GM18951 (cell line): ENCODE results near the gene TLE1.
"Not testable (repeated sequence)": the region's sequence is repeated elsewhere in the genome, so short reads cannot be mapped to it uniquely, and the experiment has no call there.

Source experiments
- POLR2A ChIP-seq: IDR thresholded peaks from 4 replicates; pipeline ENCODE4 v1.6.1; 2011; ENCODE audit warnings: mild to moderate bottlenecking; ENCODE audit not compliant: insufficient read length, insufficient read depth; ENCODE audit errors: extremely low read depth
- in situ Hi-C: fragments of 300-500 bp; cut with MboI; formaldehyde crosslinking; loops from one replicate; pipeline ENCODE4 v1.12.0; 2022; ENCODE audit warnings: low sequenced_read_pairs, mixed read lengths, inconsistent platforms; ENCODE audit not compliant: unreplicated experiment

The TLE1 gene

DNA sequence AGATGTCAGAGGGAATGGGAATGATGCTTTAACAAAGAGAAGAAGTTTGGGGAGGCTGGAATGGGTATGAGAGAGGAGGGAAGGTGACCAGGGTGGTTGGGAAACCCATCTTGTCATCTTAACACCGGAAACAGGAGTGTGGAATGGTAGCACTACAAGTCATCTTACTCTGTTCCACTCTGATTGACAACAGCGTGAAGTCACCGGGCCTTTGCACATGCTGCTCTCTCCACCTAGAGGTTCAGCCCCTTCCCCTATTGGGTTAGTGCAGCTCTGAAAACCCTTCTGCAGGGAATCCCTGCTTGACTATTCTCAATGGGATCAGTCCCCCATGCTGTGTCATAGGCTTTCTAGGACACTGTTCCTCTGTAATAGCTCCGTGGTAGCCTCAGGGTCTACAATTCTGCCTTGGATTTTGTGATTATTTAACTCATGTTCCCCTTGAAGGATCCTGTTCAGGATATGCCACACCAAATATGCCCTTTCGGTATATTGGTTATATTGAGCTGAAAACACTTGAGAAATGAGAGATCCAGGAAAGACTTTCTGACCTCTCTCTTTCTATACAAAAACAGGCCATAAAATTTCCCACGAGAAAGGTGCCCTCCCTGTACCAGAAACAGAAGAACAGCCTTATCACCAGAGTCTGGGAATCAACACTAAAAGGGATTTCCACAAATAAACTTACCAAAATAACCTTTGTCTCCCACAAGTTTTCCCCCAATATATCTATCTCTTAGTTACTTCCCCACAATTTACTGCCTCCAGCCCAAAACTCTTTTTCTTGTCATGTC, 86.3 kb downstream of the TLE1 start:
- in situ Hi-C loops = no loop called here

DNA sequence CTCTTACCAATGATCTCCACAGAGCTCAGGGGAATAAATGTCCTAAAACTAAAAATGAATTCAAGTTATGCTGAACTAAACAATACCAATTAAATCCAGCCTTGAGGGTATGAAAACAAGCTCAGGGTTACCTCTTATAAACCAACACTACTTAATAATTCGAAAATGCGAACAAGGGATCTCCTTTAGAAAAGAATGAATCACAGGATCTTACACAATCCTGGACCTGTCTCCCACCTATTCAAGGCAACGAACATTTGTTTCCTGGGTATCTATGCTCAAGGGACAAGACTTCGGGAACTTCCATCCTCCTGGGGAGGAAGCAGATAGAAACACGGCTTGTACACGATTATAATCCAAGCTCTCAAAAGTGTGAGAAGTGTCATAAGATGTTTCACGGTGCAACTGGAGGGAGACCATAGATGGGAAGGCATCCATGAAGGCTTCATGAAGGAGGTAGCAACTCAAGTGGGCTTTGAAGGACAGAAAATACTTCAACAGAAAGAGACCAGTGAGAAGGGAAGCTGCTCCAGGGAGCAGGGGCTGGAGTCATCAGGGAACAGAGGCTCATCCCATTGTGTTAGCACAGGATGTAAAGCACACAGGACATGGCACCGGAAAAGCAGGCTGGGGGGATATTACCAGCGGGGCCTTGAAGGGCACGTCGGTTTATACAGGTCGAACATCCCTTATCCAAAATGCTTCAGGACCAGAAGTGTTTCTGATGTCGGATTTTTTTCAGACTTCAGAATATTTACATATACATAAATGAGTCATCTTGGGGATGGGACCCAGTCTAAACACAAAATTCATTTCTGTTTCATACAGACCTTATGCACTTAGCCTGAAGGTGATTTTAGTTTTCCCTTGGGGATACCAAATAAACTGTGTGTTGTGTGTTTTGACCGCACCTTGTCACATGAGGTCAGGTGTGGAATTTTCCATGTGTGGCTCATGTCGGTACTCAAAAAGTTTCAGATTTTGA, 87.4 kb downstream of the TLE1 start:
- TF ChIP-seq POLR2A = no peak

More for the DNA sequence above, 86.3 kb downstream of the TLE1 start:
- TF ChIP-seq POLR2A = no peak

DNA sequence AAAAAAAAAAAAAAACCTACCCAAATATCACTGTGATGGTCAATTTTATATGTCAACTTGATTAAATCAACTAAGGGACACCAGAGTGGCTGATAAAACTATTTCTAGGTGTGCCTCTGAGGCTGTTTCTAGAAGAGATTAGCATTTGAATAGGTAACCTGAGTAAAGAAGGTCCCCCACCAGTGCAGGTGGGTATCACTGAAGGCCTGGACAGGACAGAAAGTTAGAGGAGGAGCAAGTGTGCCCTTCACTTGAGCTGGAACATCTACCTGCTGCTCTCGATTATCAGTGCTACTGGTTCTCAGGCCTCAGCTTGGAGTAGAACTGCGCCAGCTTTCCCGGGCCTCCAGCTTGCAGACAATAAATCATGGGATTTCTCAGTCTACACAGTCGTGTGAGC, 88.7 kb downstream of the TLE1 start:
- TF ChIP-seq POLR2A = no peak
- in situ Hi-C loops = no loop called here

More for the DNA sequence above, 87.4 kb downstream of the TLE1 start:
- in situ Hi-C loops = no loop called here

DNA sequence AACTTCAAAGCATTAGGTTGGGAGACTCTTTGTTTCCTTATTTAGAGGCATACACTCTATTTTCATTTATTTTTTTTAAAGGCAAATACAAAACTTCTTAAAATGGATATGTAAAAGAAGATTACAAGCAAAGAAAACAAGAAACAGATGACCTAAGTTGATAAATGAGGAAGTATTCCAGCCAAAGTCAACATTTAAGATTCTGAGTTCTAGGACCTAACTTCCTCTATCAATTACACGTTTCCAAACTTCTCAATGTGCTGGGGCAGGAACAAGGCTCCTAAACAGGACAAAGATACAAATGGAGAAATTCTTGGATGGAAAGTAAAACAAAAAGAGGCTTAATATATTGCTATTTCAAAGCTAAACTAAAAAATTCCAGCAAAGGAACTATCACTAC, 89.5 kb downstream of the TLE1 start:
- in situ Hi-C loops = no loop called here
- no peak for TF ChIP-seq POLR2A

DNA sequence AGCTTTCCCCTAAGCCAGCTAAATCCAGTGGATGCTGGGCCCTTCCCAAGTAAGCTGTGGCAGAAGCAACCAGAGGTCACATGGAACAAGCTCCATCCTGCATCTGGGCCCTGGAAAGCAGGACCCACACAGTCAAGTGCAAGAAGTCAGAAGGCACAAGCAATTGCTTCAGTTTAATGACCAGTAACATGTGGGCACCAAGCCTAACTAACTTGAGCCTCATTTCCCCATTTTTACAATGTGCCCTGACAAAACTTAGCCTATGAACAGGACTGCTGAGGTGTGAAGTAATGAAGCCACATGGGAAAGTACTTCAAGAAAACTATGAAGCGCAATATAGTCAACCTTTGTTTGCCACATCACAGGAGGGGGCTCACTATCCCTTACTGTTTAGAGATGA, 90.5 kb downstream of the TLE1 start:
- no peak for TF ChIP-seq POLR2A
- in situ Hi-C loops = no loop called here

DNA sequence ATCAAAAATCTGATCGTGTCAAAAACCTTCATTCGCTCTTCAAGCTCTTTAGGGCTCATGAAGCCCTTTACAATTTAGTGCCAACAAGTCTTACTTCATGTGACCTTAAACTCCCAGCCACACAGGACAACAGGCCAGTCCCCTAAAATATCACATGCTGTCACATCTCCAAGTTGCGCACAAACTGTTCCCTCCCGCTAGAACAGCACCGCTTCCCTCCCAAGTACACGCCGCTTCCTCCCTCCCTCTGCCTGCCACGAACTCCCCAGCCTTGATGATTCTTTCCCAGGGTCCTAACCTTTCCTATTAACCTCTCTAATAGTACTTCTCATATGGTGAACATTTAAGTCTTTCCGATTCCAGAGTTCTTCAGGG, 91.2 kb downstream of the TLE1 start:
- in situ Hi-C loops = no loop called here

DNA sequence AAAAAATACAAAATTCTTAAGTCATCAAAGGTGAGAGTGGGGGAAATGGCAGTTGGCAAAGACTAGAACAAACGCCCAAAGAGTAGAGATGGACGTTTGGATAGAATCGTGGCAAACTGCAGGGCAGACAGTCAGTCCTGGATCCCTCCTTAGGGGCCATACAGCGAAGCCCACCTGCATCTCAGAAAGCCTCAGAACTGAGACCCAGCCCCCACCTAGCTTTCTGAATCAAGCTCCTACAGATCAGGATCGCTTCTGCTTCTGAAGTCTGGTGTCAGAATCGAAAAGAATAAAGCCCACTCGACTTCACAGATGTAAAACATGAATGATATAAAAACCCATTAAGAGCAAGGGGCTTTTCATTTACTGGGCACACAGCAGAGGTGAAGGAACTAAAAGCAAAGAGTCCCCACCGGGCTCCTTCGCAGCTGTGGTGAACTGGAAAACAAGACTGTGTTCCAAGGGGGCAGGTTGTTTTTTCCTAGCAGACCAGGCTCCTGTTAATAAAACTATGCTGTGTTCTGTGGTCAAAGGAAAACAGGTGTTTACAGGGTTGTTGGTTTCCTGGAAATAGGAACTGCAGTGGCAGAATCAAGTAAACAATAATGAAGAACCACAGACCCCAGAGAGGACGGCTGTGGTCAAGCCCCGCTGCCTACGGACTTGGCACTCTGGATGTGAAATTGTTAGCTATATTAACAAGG, 91.8 kb downstream of the TLE1 start:
- in situ Hi-C loops = no loop called here

More for the DNA sequence above, 91.2 kb downstream of the TLE1 start:
- no peak for TF ChIP-seq POLR2A

DNA sequence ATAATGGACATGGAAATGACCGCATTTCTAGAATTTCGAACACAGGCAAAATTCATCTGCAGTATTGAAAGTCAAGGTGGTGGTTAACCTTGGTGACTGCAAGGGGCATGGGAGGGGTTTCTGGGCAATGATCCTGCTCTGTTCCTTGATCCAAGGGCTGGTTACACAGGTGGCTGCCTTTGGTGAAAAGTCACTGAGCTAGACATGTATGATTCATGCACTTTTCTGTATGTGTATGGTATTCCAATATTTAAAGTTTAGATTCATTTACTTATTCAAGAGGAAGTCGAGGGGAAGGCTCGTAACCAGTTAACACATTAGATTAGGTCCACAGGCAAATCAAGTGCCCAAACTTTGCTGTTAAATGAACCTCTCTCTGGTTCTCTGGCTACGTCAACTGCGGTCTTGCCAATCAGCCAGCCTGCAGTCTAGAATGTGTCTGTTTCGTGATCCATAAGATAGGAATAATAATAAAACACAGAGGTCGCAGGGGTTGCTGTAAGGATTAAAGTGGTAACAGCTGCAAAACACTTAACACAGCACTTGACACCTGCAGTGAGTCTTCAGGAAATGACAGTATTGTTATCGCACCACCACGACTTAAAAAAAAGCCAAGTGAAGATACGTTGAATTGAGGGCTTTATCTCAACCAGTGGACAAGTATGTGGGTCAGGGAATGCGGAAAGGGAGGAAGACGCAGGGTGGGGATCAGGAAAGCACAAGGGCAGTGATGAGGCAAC, 92.5 kb downstream of the TLE1 start:
- in situ Hi-C loops = no loop called here
- no peak for TF ChIP-seq POLR2A

More for the DNA sequence above, 91.8 kb downstream of the TLE1 start:
- TF ChIP-seq POLR2A = no peak

DNA sequence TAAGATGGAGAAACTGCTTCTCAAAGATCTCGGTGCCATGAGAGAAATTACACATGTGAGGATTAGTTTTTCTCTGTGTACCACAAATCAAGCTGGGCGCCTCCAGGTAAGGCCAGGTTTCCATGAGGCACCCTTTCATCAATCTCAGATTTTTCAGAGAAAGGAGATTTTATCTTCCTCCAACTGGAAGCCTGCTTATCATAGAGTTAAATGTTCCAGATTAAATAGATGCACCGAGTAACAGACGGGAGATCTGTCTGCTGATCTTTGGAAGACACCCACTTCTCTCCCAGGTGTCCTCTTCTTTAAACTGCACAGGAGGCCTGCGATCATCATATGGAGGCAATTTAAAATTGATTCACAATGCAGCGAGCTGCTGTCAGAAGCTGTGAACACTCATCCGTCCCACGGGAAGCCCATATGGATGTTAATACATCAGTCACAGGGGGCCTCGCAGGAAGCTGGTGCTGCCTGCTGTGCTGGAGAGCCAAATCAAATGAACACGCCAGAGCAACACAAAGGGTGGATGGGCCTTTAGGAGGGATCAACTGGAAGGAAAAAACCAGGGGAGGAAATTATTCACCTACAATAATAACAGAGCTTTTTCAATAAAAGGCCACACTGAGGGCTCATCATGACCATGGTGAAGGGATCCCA, 93.3 kb downstream of the TLE1 start:
- no peak for TF ChIP-seq POLR2A
- in situ Hi-C loops = no loop called here

DNA sequence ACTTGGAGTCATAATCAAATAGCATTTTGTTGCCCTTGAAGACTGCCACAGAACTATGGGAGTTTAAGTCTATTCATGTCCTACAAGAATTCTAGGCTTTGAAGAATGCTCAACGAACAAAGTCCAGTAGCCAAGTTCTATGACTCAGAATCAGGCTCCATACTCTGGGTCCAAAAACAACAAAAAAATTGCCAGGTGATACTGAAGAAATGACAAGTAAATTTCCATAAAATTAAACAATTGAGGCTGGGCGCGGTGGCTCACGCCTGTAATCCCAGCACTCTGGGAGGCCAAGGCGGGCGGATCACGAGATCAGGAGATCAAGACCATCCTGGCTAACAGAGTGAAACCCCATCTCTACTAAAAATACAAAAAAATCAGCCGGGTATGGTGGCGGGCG, 94.1 kb downstream of the TLE1 start:
- in situ Hi-C loops = not testable (repeated sequence)

DNA sequence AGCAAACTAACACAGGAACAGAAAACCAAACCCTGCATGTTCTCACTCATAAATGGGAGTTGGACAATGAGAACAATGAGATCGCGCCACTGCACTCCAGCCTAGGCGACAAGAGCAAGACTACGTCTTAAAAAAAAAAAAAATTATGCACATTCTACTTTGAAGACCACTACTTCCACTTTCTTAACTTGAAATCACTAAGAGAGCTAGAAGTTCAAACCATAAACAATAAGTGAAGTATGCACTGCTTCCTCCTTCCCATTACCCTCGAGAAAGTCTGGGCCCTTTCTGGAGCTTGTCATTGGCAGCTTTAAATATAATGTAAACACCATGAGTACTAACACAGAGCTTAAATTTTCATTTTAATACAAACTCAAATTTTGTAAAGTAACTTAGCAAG, 94.9 kb downstream of the TLE1 start:
- in situ Hi-C loops = no loop called here
- no peak for TF ChIP-seq POLR2A

DNA sequence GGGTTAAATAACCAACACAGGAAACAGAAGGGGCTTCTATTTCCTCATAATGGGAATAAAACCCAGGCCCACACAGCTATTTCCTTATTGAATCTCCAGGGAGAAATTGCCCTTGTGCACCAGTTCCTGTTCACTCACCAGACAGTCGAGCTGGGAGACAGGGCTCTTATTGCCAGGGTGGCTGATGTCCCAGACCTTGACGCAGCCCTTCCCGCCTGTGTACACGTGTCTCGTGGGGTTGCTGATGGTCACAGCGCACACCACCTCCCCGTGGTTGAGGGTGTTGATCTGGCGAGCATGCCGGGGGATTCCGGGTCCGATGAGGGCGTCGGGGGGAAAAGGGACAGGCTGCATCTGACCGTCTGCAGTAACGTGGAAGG, 96.5 kb downstream of the TLE1 start:
- in situ Hi-C loops = no loop called here
- no peak for TF ChIP-seq POLR2A
